GM21737 (cell line): Measurements from ENCODE around the gene NAV2.

Experiments
- ATAC-seq: cut with Tn5 transposase; IDR thresholded peaks from one replicate; pipeline ENCODE4 v1.9.1; 2021; ENCODE audit warnings: mild to moderate bottlenecking, moderate library complexity; ENCODE audit not compliant: unreplicated experiment

NAV2 gene

GRCh38 chr11:19714387-19715363, 2.0 kb downstream of the NAV2 start:
- no peak for ATAC-seq

- no peak for ATAC-seq
Observed at GRCh38 chr11:19715373-19715772, 2.7 kb downstream of the NAV2 start.

GRCh38 chr11:19718051-19718450, 5.4 kb downstream of the NAV2 start:
- no peak for ATAC-seq

- no peak for ATAC-seq
Observed at GRCh38 chr11:19718951-19719350, 6.3 kb downstream of the NAV2 start.

DNA sequence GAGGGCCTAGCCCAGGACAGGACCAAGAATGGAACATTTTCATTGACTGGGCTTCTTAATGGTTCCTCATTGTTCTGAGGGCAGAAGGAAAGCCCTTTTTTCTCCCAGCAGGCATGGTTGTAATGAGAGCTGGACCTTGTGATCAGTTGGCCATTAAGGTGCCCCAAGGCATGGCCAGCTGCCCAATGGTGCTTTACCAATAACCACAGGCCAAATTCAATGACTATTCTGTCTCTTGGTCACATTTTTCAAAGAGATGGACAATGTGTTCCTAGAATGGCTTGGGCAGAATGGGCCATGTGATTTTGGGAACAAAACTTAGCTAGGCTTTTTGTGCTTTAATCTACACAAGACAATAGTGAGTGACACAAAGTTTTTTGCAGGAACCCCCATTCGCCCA, 7.3 kb downstream of the NAV2 start:
- no peak for ATAC-seq

GRCh38 chr11:19721176-19721575, 8.5 kb downstream of the NAV2 start:
- ATAC-seq: no peak

DNA sequence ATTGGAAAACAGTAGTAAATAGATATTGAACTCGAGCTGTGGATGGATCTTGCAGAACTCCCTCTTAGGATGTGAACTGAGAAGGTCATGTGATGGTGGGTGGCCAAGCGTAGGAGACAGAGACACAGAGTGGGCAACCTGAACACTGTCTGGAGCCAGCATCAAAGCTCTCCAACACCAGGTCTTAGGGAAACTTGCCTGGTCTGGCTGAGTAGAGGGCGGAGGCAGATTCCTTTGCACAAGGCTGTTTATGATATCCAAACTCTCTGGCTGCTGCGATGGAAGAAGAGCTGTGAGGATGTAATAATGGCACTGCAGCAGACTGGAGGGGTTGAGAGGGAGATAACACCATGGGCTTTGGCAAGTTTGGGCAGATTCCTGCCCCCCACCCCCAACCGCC, 10.1 kb downstream of the NAV2 start:
- no peak for ATAC-seq

DNA sequence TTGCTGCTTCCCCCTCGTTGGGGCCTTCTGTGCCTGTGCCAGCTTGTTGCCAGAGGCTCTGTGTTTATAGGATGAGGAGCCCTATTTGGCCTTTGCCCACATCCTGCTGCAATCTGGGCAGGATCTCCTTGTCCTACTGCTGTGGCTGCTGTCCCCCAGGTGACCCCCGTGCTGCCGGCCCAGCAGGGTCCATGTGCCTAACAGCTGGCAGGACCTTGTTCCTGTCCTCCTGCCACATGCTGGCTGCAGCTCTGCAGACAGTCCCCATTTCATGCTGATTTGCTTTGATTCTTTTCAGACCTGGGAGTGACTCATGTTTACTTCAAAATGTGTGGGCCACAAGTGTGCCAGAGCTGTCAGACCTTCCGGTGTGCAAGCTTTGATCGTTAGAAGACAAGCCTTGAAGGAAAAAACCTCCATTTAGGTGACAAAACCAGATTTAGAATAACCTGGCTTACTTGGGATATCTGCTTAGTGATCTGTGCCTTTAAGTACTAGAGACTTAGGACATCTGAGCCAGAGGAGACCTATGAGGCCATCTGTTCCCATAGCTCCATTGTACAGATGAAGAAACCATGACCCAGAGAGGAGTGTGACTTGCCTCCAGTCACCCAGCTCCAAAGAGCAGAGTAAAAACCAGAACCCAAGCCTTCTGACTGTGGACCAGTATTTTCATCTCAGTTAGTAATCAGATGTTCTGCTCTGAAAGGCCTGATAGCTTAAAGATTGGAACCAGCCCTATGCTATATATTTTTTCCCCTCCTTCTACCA, 11.1 kb downstream of the NAV2 start:
- ATAC-seq: no peak

DNA sequence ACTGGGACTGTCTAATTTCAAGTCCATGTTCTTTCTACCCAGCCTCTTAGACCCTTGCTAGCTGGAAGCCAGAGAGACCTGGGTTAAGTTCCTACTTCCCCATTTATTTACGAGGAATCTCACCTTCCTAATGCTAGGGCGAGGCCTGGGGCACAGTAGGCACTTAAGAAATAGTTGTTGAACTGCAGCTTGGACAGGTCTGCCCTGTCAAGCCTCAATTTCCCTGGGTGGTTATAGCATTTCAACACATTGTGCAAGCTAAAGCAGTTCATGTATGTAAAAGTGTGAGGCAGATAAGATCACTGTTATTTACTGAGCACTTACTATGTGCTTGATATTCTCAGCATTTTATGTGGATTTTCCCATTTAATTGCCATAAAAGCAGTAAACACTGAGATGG, 12.1 kb downstream of the NAV2 start:
- ATAC-seq: no peak

DNA sequence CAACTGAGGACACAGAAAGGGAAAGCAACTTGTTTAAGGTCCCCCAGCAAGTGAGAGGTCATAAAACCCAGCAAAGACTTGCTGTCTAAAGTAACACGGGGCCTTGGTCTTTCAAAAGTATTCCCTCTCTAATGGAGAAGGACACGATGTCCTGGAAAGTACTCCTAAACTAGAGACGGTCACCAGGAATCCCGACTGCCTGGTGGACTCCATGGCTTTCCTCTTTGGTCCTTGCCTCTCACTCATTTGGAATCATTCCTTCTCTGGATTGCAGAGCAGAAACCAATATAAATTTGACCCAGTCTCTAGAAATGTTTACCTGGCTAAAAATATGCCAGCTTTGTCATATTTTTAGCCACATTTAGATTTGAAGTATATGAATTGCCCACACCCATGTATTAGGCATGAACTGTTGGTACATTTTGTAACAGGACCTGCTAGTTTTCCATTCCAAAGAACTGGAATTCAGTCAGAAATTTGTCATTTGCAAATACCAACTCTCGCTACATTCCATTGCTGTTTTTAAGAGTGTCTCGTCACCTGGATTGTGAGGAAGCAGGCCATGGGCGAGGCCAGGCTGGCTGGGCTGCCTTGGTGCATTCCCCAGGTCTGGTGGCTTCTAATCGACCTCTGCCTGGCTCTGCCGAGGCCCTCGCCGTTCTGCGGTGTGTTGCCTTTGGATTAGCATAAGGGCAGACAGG, 12.9 kb downstream of the NAV2 start:
- ATAC-seq: no peak

GRCh38 chr11:19727246-19727645, 14.6 kb downstream of the NAV2 start:
- ATAC-seq: no peak

GRCh38 chr11:19728436-19728835, 15.8 kb downstream of the NAV2 start:
- ATAC-seq: no peak

- ATAC-seq: no peak
Observed at GRCh38 chr11:19729141-19729540, 16.5 kb downstream of the NAV2 start.

DNA sequence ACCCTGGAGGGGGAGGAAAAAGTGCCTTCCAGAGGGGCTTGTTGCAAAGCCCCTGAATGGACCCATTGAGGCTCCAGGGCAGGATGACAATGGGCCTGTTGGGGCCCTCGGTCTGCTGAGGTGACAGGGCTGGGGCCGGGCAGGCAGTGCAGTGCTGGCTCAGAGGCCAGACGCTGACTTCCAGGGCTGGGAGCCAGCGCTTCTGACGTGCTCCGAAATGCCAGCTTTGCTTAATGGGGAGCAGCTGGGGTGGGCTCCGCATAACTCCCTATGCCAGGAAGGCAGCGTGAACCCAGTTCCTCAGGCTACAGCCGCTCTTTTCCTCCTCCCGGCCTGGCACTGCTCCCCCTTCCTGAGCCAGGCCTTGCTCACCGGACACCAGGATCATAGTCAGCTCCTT, 17.7 kb downstream of the NAV2 start:
- ATAC-seq: no peak

DNA sequence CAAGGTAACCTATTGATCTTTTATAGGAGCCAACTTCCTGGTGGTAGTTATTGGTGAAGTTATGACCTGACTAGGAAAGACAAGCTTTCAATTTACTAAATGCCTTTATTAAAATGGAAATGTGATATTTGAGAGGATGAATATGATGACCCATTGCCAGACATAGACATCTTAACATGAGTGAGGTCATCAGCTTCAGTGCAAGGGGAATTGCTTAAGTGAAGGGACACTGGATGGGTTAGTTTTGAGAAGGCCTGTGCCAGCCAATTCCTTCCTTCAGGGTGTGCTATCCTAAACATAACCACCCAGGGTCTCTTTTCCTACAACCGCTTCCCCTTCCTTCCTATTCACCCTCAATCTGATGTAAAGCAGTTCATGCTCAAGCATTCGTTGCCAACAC, 21.5 kb downstream of the NAV2 start:
- no peak for ATAC-seq

DNA sequence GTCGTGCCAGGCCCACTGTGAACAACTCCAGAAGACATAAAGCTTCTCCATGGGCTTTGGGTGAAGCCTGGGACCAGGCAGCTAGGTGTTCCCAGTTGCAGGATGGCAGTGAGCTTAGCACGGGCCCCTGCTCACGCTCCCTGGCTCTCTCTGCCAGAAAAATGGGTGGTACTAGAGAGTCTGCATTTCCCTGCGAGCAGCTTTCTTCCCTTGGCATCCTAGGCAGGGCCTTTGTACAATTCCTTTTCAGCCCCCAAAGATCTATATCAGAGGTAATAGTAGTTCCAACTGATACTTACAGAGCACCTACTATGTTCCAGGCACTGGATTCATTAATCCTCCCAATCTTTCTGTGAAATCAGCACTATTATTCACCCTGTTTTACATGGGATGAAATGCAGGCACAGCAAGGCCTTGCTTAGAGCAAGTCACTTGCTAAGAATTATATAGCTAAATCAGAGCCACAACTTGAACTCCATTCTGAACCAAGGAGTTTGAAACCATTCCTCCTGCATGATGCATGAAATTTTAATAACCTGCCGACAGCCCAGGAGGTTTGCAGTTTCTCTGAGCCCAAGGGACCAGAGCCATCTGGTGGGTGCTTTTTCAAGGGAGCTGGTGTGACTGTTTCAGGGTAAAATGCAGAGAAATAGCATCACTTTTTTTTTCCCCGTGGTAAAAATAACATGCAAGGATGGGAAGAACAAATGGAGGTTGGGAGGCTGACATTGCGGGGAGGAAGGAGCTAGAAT, 22.7 kb downstream of the NAV2 start:
- ATAC-seq: no peak

DNA sequence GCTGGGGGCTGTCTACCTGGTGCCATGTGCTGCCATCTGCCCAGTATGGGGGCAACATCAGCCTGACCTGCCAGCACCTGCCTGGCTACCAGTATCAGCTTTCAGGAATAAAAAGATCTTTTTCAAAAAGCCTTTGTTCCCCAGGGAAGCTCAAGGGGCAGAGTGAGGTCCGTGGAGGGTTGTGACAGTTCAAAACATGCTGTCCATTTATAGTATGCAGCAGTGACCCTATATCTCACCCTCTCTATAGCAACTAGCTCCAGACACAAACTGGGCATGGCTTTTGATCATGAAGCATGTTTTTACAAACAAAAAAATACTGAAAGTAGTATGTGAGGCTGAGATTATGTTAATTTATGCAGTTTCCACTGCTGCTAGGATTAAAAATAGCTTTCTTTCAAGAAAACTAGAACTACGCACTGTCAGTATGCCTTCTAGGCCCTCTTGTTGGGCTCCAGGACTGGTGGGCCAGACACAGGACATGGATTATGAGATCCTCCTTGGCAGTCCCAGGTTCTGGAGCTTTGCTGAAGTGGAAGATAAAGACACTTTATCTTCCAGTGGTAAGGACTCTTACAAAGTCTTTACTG, 23.4 kb downstream of the NAV2 start:
- no peak for ATAC-seq

- no peak for ATAC-seq
Observed at GRCh38 chr11:19736831-19737230, 24.2 kb downstream of the NAV2 start.

- no peak for ATAC-seq
Observed at GRCh38 chr11:19737575-19737974, 24.9 kb downstream of the NAV2 start.

DNA sequence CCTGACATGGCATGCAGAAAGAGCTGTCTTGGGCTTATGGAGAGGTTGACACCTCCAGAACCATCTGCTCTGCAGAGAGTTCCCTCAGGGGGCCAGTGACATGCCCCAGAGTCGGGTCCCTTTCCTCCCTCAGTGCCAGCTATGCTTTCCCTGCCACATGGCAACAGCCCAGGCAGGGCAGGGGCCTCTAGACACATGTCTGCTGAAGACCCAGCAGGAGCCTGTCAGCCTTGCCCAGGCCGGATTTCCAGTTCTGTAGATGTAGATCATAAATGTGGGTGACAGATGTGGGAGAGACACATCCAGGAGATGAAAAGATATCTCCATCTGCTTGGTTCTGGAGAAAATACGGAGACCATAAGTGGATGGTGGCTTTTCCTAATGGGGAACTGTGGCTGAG, 25.5 kb downstream of the NAV2 start:
- no peak for ATAC-seq
